Measurements from ENCODE around the gene UBE2E1. TPM values are rescaled to one million over a fixed set of nuclear protein-coding genes. Genes with fewer than 3 reads are reported as not detected.

Gene UBE2E1
- total and polyA plus RNA-seq, 4 donors = 6.6 to 31.8 (median 25.4) TPM

GRCh38 chr3:23840521-23840920 lies 34.8 kb downstream of the UBE2E1 start:
- Histone ChIP-seq H3K4me1 (ENCODE audit: control insufficient read depth in 4 of 4, insufficient read depth in 4 of 4, low read length in 3 of 4) (peaks cover 0 to 3% (median 0%) of the 10 kb centered on the region in 4 donors), H3K36me3 (ENCODE audit: control insufficient read depth in 4 of 4, insufficient read depth in 3 of 4, low read depth in 1 of 4, low read length in 3 of 4) (peaks cover 0 to 2% (median 0%) of the 10 kb centered on the region in 4 donors), H3K27ac (ENCODE audit: low read depth in 1 of 2, low read length in 2 of 2) (no peak overlapping the region), H3K4me3 (ENCODE audit: low read depth in 1 of 3, low read length in 3 of 3) (no peak overlapping the region), H3K9me3 (ENCODE audit: control insufficient read depth in 4 of 4, low read length in 3 of 4) (no peaks in the 10 kb centered on the region), H3K27me3 (ENCODE audit: control insufficient read depth in 4 of 4, insufficient read depth in 4 of 4, low read length in 3 of 4) (no peaks in the 10 kb centered on the region), H3K9ac (ENCODE audit: low read depth in 1 of 2, low read length in 2 of 2) (no peak overlapping the region)
- no peak for DNase-seq (ENCODE audit: low spot score)
- no peak for TF ChIP-seq FOXA2 (IDR thresholded peaks at IDR 0.05)
- no peak for TF ChIP-seq EGR1 (IDR thresholded peaks at IDR 0.05; ENCODE audit: low read depth in 2 of 2)
- TF ChIP-seq HNF4G (IDR thresholded peaks at IDR 0.05) = no peak
- TF ChIP-seq REST (IDR thresholded peaks at IDR 0.05) = no peak
- no peak for TF ChIP-seq ZBTB33 (IDR thresholded peaks at IDR 0.05)
- no peak for TF ChIP-seq HNF4A (conservative IDR thresholded peaks at IDR 0.05)
- no peak for TF ChIP-seq GABPA (IDR thresholded peaks at IDR 0.05 in 1 of 2, conservative IDR thresholded peaks at IDR 0.05 in 1 of 2)
- no peak for TF ChIP-seq FOXA1 (IDR thresholded peaks at IDR 0.05)
- TF ChIP-seq CTCF (IDR thresholded peaks at IDR 0.05; ENCODE audit: low read depth, low read length, missing input control) = no peak
- no peak for TF ChIP-seq YY1 (IDR thresholded peaks at IDR 0.05)
- TF ChIP-seq NR2F2 (IDR thresholded peaks at IDR 0.05) = no peak
- TF ChIP-seq JUND (IDR thresholded peaks at IDR 0.05) = no peak
- TF ChIP-seq RXRA (IDR thresholded peaks at IDR 0.05) = no peak
- WGBS = 74% methylated on average over 5 of the region's 5 CpGs

- Histone ChIP-seq H3K9me3 (ENCODE audit: control insufficient read depth in 4 of 4, low read length in 3 of 4) (no peaks in the 10 kb centered on the region), H3K27ac (ENCODE audit: low read depth in 1 of 2, low read length in 2 of 2) (no peak overlapping the region), H3K36me3 (ENCODE audit: control insufficient read depth in 4 of 4, insufficient read depth in 3 of 4, low read depth in 1 of 4, low read length in 3 of 4) (peaks cover 0 to 2% (median 0%) of the 10 kb centered on the region in 4 donors), H3K4me3 (ENCODE audit: low read depth in 1 of 3, low read length in 3 of 3) (no peak overlapping the region), H3K4me1 (ENCODE audit: control insufficient read depth in 4 of 4, insufficient read depth in 4 of 4, low read length in 3 of 4) (no peaks in the 10 kb centered on the region), H3K9ac (ENCODE audit: low read depth in 1 of 2, low read length in 2 of 2) (no peak overlapping the region), H3K27me3 (ENCODE audit: control insufficient read depth in 4 of 4, insufficient read depth in 4 of 4, low read length in 3 of 4) (no peaks in the 10 kb centered on the region)
- no peak for DNase-seq (ENCODE audit: low spot score)
- WGBS = 92% methylated on average over 3 of the region's 3 CpGs
- no peak for TF ChIP-seq HNF4A (conservative IDR thresholded peaks at IDR 0.05)
- no peak for TF ChIP-seq SP1 (IDR thresholded peaks at IDR 0.05)
- TF ChIP-seq GABPA (IDR thresholded peaks at IDR 0.05 in 1 of 2, conservative IDR thresholded peaks at IDR 0.05 in 1 of 2) = no peak
- TF ChIP-seq JUND (IDR thresholded peaks at IDR 0.05) = no peak
- no peak for TF ChIP-seq CTCF (IDR thresholded peaks at IDR 0.05; ENCODE audit: low read depth, low read length, missing input control)
- TF ChIP-seq EGR1 (IDR thresholded peaks at IDR 0.05; ENCODE audit: low read depth in 2 of 2) = no peak
- TF ChIP-seq NR2F2 (IDR thresholded peaks at IDR 0.05) = no peak
These were observed 38.1 kb downstream of the UBE2E1 start for GRCh38 chr3:23843869-23844268.

Data from liver (tissue), 9 donors.